ENCODE data around the gene XCR1. TPM values are rescaled to one million over a fixed set of nuclear protein-coding genes. Genes with fewer than 3 reads are reported as not detected.
"Not testable (repeated sequence)": the region's sequence is repeated elsewhere in the genome, so short reads cannot be mapped to it uniquely, and the experiment has no call there.

Gene XCR1
- total and polyA plus RNA-seq, 2 experiments from 2014 or later = not detected

DNA sequence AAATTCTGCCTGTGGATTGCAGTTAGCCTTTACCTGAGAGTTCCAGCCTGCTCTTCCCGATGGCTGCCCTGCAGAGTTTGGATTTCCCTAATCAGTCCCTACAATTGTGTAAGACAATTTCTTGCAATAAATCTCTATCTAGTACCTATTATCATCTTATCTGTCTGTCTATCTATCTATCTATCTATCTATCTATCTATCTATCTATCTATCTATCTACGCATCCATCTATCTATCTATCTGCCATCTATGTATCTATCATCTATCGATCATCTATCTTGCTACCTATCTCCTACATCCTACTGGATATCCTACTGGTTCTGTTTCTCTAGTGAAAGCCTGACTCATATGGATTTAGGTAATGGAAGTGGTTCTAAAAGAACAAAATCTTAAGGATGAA is 30.4 kb upstream of the XCR1 start (continued):
- TF ChIP-seq ZNF462 (CRISPR knock-in tag; IDR thresholded peaks at IDR 0.05) (no peak), STAT1 (IDR thresholded peaks at IDR 0.05; ENCODE audit: unreplicated experiment) (no peak), EZH2 (IDR thresholded peaks at IDR 0.05; ENCODE audit: low read depth, unreplicated experiment) (no peak)

DNA sequence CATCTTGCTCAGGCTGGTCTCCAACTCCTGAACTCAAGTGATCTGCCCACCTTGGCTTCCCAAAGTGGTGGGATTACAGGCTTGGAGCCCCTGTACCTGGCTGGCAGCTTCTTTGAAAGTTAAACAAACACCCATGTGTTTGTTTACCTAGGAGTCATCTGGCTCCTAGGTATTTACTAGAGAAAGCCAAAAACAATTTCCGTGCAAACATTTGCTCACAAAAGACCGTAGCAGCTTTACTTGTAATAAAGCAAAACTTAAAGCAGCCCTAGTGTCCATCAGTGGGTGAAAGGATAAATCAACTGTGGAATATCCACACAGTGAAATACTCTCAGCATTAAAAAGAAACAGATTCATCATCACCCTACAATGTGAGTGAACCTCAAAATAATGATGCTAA is 29.4 kb upstream of the XCR1 start:
- Mint-ChIP-seq H3K27ac (no peak overlapping the region), H3K4me1 (no peaks in the 10 kb centered on the region; the same call in 2 of the 3 replicates), H3K36me3 (ENCODE audit: low read depth) (no peaks in the 10 kb centered on the region), H3K27me3 (ENCODE audit: insufficient read depth, low read depth, poor library complexity) (no peaks in the 10 kb centered on the region), H3K9me3 (no peaks in the 10 kb centered on the region), H3K4me3 (no peak overlapping the region)
- no peak overlapping the region for H3K4me2 ChIP-seq
- no peaks in the 10 kb centered on the region for H3K27me3 ChIP-seq (ENCODE audit: insufficient read depth)
- H3K79me2 ChIP-seq (replicated peaks; ENCODE audit: insufficient read depth) = no peaks in the 10 kb centered on the region
- no peak overlapping the region for H3K4me3 ChIP-seq
- no peak for TF ChIP-seq NANOG (IDR thresholded peaks at IDR 0.05; ENCODE audit: borderline replicate concordance)
- no peak overlapping the region for H2AFZ ChIP-seq
- H3F3A ChIP-seq (replicated peaks; ENCODE audit: low read depth) = no peaks in the 10 kb centered on the region
- H3K4me1 ChIP-seq (ENCODE audit: insufficient read depth) = no peaks in the 10 kb centered on the region
- DNase-seq (ENCODE audit: low spot score) (no peak), ATAC-seq (no peak)
- peaks cover 3% of the 10 kb centered on the region; the same call in 1 of the 2 replicates for H3K9me2 ChIP-seq (ENCODE audit: insufficient read depth)
- H3K36me3 ChIP-seq (ENCODE audit: insufficient read depth) = no peaks in the 10 kb centered on the region
- H4K20me1 ChIP-seq (replicated peaks; ENCODE audit: insufficient read depth) = no peaks in the 10 kb centered on the region
- no peak overlapping the region for H3K27ac ChIP-seq (ENCODE audit: low read depth)

GRCh38 chr3:46053761-46054515 is 26.7 kb upstream of the XCR1 start:
- not testable (repeated sequence) for H2AFZ ChIP-seq; H3K36me3 ChIP-seq (ENCODE audit: insufficient read depth); ATAC-seq; H3K9me2 ChIP-seq (ENCODE audit: insufficient read depth); H3K27ac ChIP-seq (ENCODE audit: low read depth); H3K27me3 ChIP-seq (ENCODE audit: insufficient read depth); H3K4me3 Mint-ChIP-seq; H3K36me3 Mint-ChIP-seq (ENCODE audit: low read depth); H3K9me3 Mint-ChIP-seq; H3K27me3 Mint-ChIP-seq (ENCODE audit: insufficient read depth, low read depth, poor library complexity); H3F3A ChIP-seq (replicated peaks; ENCODE audit: low read depth); DNase-seq (ENCODE audit: low spot score); H4K20me1 ChIP-seq (replicated peaks; ENCODE audit: insufficient read depth); H3K4me1 Mint-ChIP-seq; H3K4me3 ChIP-seq; H3K27ac Mint-ChIP-seq; H3K4me1 ChIP-seq (ENCODE audit: insufficient read depth); H3K4me2 ChIP-seq; H3K79me2 ChIP-seq (replicated peaks; ENCODE audit: insufficient read depth)
